22Rv1 (cell line): ENCODE measurements around the gene LAMB4.

Experiments
- H3K27ac ChIP-seq: fragments of 450-650 bp; 2 replicates; pipeline ENCODE4 v1.5.1; 2017
- ZFX ChIP-seq: fragments of 450-650 bp; IDR thresholded peaks from 2 replicates; pipeline ENCODE4 v1.6.1; 2017; ENCODE audit warnings: antibody characterized with exemption, borderline replicate concordance
- TF ChIP-seq, protein P1 (sequence below): fragments of 450-650 bp; IDR thresholded peaks from 2 replicates; pipeline ENCODE4 v1.5.1; 2017; ENCODE audit warnings: mild to moderate bottlenecking

The LAMB4 gene

GRCh38 chr7:108130261-108130660, at the start of gene LAMB4:
Gene LAMB4 (minus strand): TSS chr7:108130361. CDS start chr7:108123164, 7,197 bp downstream.
- no peak within 1 kb of the TSS for H3K27ac ChIP-seq
- TF ChIP-seq ZFX = no peak
- TF ChIP-seq, protein P1, sequence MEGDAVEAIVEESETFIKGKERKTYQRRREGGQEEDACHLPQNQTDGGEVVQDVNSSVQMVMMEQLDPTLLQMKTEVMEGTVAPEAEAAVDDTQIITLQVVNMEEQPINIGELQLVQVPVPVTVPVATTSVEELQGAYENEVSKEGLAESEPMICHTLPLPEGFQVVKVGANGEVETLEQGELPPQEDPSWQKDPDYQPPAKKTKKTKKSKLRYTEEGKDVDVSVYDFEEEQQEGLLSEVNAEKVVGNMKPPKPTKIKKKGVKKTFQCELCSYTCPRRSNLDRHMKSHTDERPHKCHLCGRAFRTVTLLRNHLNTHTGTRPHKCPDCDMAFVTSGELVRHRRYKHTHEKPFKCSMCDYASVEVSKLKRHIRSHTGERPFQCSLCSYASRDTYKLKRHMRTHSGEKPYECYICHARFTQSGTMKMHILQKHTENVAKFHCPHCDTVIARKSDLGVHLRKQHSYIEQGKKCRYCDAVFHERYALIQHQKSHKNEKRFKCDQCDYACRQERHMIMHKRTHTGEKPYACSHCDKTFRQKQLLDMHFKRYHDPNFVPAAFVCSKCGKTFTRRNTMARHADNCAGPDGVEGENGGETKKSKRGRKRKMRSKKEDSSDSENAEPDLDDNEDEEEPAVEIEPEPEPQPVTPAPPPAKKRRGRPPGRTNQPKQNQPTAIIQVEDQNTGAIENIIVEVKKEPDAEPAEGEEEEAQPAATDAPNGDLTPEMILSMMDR = no peak

GRCh38 chr7:108178398-108178797, 48.2 kb upstream of the LAMB4 start:
- TF ChIP-seq ZFX = no peak
- TF ChIP-seq, protein P1 = no peak
- H3K27ac ChIP-seq = no peak overlapping the region

DNA sequence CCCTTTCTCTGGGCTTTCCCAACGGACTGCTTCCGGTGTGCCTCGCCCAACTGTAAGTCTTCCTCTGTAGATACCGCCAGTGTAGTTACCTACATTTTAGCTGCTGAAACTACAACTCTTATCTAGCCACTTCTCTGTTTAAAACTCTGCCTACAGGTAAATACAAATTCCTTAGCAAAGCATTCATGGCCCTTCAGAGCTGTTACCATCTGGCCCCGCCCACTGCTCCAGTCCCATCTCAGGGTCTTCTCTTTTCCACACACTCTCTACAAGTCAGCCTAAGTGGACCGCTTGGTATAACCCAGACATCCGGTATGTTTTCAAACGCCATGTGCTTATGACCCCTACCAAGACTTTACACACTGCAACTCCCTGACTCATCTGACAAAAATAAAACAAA, 41.0 kb upstream of the LAMB4 start:
- TF ChIP-seq, protein P1 = no peak
- TF ChIP-seq ZFX = no peak
- no peak overlapping the region for H3K27ac ChIP-seq

GRCh38 chr7:108170251-108170650, 40.1 kb upstream of the LAMB4 start:
- H3K27ac ChIP-seq = no peak overlapping the region
- no peak for TF ChIP-seq ZFX
- TF ChIP-seq, protein P1 = no peak

DNA sequence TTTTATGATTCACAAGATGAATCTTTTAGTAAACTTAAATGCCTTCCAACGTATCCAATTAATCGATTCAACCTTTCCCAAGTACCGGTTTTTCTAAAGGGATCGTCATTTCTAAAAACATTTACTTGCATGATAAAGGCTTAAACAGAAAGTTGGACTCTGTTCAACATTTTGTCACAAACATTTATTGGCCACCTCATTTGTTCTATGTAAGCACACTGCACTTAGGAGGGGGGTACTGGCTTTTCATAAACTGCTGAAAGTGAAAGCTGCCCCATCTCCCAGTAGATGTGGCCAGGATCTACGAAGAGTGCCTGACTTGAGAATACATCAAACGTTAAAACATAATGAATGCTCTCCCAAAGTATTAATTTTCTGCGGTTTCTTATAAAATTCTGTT, 37.3 kb upstream of the LAMB4 start:
- no peak overlapping the region for H3K27ac ChIP-seq
- TF ChIP-seq, protein P1 = no peak
- no peak for TF ChIP-seq ZFX

DNA sequence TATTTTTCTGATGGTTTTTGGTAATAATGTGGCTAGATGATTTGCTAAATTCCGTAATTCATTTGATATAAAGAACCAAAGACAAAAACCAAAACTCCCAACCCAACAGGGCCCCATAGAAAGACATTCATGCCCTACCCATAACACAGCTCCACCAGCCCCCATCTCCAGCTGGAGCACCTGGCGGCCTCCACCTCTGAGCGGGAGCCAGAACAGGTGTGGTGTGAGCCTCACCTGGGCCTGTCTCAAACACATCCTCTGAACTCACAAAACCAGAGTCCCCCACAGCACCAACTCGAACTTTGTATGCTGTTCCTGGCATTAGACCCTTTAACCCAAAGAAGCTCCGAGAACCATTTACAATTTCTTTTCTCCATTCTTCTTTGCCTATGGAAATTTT, 36.5 kb upstream of the LAMB4 start:
- H3K27ac ChIP-seq = no peak overlapping the region
- TF ChIP-seq ZFX = no peak
- TF ChIP-seq, protein P1 = no peak

- TF ChIP-seq ZFX = no peak
- TF ChIP-seq, protein P1 = no peak
- no peak overlapping the region for H3K27ac ChIP-seq
Observed at GRCh38 chr7:108165723-108166122, 35.6 kb upstream of the LAMB4 start.
